DOHH2 (cell line): ENCODE results near the gene C1D.

Experiments
- H3F3A ChIP-seq: fragments of 200-600 bp; sonication (generic), shearing (Covaris generic); 2 replicates; pipeline ENCODE4 v1.6.0; 2016; ENCODE audit warnings: antibody characterized with exemption, mild to moderate bottlenecking; ENCODE audit not compliant: control insufficient read depth, insufficient read depth
- H3K27ac ChIP-seq: fragments of 200-600 bp; sonication (generic); 2 replicates; pipeline ENCODE4 v1.5.1; 2014; ENCODE audit warnings: low read depth, mild to moderate bottlenecking, low read length, moderate library complexity
- H3K27me3 ChIP-seq: fragments of 200-600 bp; sonication (generic); 2 replicates; pipeline ENCODE4 v1.6.1; 2014; ENCODE audit warnings: mild to moderate bottlenecking, low read length, mixed read lengths; ENCODE audit not compliant: control insufficient read depth
- H3K36me3 ChIP-seq: fragments of 200-600 bp; sonication (generic); 2 replicates; pipeline ENCODE4 v1.6.1; 2014; ENCODE audit warnings: mild to moderate bottlenecking, low read length, moderate library complexity, mixed read lengths; ENCODE audit not compliant: control insufficient read depth
- H3K4me1 ChIP-seq: fragments of 200-600 bp; sonication (generic); 2 replicates; pipeline ENCODE4 v1.6.1; 2014; ENCODE audit warnings: mild to moderate bottlenecking, low read length, mixed read lengths; ENCODE audit not compliant: control insufficient read depth
- H3K4me2 ChIP-seq: fragments of 200-600 bp; sonication (generic); 2 replicates; pipeline ENCODE4 v1.6.0; 2014; ENCODE audit warnings: mild to moderate bottlenecking, low read length, moderate library complexity
- H3K4me3 ChIP-seq: fragments of 200-600 bp; sonication (generic); 2 replicates; pipeline ENCODE4 v1.5.1; 2014; ENCODE audit warnings: mild to moderate bottlenecking, low read length, mixed read lengths
- H3K79me2 ChIP-seq: fragments of 200-600 bp; sonication (generic); 2 replicates; pipeline ENCODE4 v1.6.1; 2014; ENCODE audit warnings: mild to moderate bottlenecking, low read length, mixed read lengths; ENCODE audit not compliant: control insufficient read depth
- H3K9me2 ChIP-seq: fragments of 200-600 bp; sonication (generic); replicated peaks from 2 replicates; pipeline ENCODE4 v1.6.1; 2014; ENCODE audit warnings: mild to moderate bottlenecking, low read length, mixed read lengths; ENCODE audit not compliant: control insufficient read depth
- H3K9me3 ChIP-seq: fragments of 200-600 bp; sonication (generic); 2 replicates; pipeline ENCODE4 v1.6.1; 2014; ENCODE audit warnings: antibody characterized with exemption, low read length, mixed read lengths; ENCODE audit not compliant: control insufficient read depth, insufficient read depth
- H4K20me1 ChIP-seq: fragments of 200-600 bp; sonication (generic); 2 replicates; pipeline ENCODE4 v1.6.0; 2014; ENCODE audit warnings: low read depth, mild to moderate bottlenecking, antibody characterized with exemption, low read length, moderate library complexity; ENCODE audit not compliant: control insufficient read depth, insufficient read depth
- CTCF ChIP-seq: fragments of 200-600 bp; sonication (generic); IDR thresholded peaks from one replicate; pipeline ENCODE4 v1.5.1; 2014; ENCODE audit warnings: antibody characterized with exemption, mild to moderate bottlenecking, low read depth, low read length; ENCODE audit not compliant: poor library complexity, severe bottlenecking
- EZH2phosphoT487 ChIP-seq: fragments of 200-600 bp; sonication (generic); IDR thresholded peaks from 2 replicates; pipeline ENCODE4 v1.6.1; 2017; ENCODE audit warnings: borderline replicate concordance, mild to moderate bottlenecking, antibody characterized with exemption, low read length, moderate library complexity, mixed read lengths

C1D gene, protein sequence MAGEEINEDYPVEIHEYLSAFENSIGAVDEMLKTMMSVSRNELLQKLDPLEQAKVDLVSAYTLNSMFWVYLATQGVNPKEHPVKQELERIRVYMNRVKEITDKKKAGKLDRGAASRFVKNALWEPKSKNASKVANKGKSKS

DNA sequence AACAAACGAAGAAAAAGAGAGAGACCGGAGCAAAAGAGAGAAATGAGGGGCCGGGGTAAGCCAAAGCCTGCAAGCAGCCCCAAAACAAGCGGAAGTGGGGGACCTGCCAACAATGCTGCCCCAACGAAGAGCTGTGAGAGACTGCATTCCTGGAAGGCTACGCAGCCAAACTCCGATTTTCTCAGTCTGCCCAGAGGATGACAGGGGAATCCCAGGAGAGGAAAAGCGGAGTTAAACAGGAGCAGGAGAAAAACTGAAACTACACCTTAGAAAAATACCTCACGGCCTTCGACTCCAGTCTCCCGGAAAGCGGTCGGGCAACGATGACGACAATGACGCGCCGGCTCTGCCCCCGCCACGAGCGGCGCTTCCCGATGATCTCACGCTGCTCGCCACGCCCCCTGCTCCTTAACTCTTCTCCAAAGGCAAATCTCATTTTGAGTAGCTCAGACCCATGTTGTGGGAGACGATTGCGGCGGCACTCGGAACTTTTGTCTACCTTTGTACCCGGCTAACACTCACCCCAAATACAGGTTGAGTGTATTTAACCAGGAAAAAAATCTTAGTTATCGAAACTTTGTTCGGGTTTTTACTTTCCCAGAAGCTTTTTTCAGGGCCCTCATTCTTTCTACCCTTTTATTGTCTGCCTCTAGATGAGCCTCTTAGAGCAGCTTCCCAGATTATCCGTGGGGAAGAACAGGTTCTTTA, at the start of gene C1D:
Gene C1D, minus strand, starts transcription at position 325 of the 708 bp plus-strand sequence. CDS start 15,694 bp downstream, outside the sequence.
- TF ChIP-seq CTCF = no peak
- TF ChIP-seq EZH2phosphoT487 = no peak
- peak within 1 kb of the TSS; percentile 81 for H3K4me2 ChIP-seq
- H3K4me3 ChIP-seq = peak within 1 kb of the TSS; percentile 86
- H3K27me3 ChIP-seq = no peaks in the 10 kb centered on the region
- no peaks in the 10 kb centered on the region for H3F3A ChIP-seq
- no peaks in the 10 kb centered on the region for H3K9me3 ChIP-seq
- H4K20me1 ChIP-seq = no peaks in the 10 kb centered on the region
- no peaks in the 10 kb centered on the region for H3K9me2 ChIP-seq
- peaks cover 7% of the 10 kb centered on the region for H3K4me1 ChIP-seq
- H3K36me3 ChIP-seq = no peaks in the 10 kb centered on the region; the same call in 1 of the 2 replicates
- peaks cover 50% of the 10 kb centered on the region for H3K79me2 ChIP-seq
- H3K27ac ChIP-seq = peak within 1 kb of the TSS; percentile 38; the same call in 1 of the 2 replicates

DNA sequence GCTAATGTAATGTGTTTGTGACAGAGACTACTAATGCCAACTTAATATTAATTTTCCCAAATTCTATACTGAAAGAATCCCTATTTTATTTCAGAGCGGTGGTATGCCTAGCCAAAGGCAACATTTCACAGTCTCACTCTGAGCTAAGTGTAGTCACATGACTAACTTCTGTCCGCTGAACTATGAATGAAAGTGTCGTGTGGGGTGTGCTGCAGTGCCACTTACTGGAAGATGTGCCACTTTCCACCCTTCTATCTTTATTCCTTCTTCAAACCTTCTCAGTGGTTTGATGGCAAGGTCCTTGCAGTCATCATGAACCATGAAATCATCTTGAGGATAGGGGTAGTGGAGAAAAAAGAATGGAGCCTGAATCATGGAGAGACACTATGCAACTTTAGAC, 47.3 kb upstream of the C1D start:
- Histone ChIP-seq H3K36me3 (no peaks in the 10 kb centered on the region), H4K20me1 (no peaks in the 10 kb centered on the region), H3F3A (no peaks in the 10 kb centered on the region), H3K9me3 (peaks cover 8% of the 10 kb centered on the region), H3K4me2 (no peak overlapping the region), H3K4me1 (no peaks in the 10 kb centered on the region), H3K9me2 (no peaks in the 10 kb centered on the region), H3K79me2 (no peaks in the 10 kb centered on the region), H3K27me3 (no peaks in the 10 kb centered on the region), H3K4me3 (no peak overlapping the region), H3K27ac (no peak overlapping the region)
- TF ChIP-seq EZH2phosphoT487 = no peak
- peak; percentile 36 for TF ChIP-seq CTCF

DNA sequence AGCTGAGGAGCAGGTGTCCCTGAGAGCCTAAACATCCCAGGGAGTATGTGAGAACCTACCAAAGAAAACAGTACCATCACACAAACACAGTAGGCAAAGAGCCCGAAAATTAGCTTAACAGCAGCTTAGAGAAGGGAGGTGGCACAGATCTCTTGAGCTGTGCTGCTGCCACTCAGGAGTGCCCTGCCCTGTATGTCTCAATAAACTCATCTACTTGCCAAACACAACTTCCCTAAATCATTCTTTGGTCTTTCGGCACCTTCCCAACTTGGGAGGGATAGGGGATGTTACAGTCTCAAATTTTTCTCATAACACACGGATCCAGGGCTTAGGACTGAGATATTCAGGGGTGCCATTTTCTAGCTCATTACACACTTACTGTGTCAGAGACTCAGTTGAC, 45.3 kb upstream of the C1D start:
- Histone ChIP-seq H3K9me3 (peaks cover 8% of the 10 kb centered on the region), H3K4me3 (no peak overlapping the region), H3K9me2 (no peaks in the 10 kb centered on the region), H3K79me2 (no peaks in the 10 kb centered on the region), H3K27me3 (no peaks in the 10 kb centered on the region), H3K36me3 (no peaks in the 10 kb centered on the region), H3F3A (no peaks in the 10 kb centered on the region), H4K20me1 (no peaks in the 10 kb centered on the region), H3K4me2 (no peak overlapping the region), H3K27ac (no peak overlapping the region), H3K4me1 (no peaks in the 10 kb centered on the region)
- TF ChIP-seq EZH2phosphoT487 (no peak), CTCF (no peak)
